HG02852 (cell line): ENCODE data around the gene TMEM80.
"Not testable (repeated sequence)": the region's sequence is repeated elsewhere in the genome, so short reads cannot be mapped to it uniquely, and the experiment has no call there.

ENCODE experiments used
- ATAC-seq: cut with Tn5 transposase; IDR thresholded peaks from one replicate; pipeline ENCODE4 v1.9.1; 2021; ENCODE audit warnings: mild to moderate bottlenecking, moderate library complexity; ENCODE audit not compliant: unreplicated experiment

Gene TMEM80

GRCh38 chr11:679271-680207, 16.1 kb upstream of the TMEM80 start:
- no peak for ATAC-seq

DNA sequence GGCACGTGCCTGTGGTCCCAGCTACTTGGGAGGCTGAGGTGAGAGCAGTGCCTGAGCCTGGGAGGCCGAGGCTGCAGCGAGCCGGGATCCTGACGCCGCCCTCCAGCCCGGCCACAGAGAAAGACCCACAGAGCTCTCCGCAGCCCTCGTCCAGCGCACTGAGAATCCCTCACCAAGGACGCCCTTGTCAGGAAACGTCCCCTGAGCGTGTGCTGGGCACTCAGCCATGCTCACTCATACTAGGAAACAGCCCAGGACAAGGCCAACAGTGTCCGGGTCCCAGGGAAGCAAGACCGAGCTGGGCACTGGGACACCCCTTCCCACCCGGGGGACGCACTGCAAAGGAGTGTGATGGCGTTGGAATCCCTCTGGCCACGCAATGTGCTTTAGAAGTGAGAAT, 15.1 kb upstream of the TMEM80 start:
- ATAC-seq = no peak

GRCh38 chr11:680970-681369, 14.6 kb upstream of the TMEM80 start:
- no peak for ATAC-seq

DNA sequence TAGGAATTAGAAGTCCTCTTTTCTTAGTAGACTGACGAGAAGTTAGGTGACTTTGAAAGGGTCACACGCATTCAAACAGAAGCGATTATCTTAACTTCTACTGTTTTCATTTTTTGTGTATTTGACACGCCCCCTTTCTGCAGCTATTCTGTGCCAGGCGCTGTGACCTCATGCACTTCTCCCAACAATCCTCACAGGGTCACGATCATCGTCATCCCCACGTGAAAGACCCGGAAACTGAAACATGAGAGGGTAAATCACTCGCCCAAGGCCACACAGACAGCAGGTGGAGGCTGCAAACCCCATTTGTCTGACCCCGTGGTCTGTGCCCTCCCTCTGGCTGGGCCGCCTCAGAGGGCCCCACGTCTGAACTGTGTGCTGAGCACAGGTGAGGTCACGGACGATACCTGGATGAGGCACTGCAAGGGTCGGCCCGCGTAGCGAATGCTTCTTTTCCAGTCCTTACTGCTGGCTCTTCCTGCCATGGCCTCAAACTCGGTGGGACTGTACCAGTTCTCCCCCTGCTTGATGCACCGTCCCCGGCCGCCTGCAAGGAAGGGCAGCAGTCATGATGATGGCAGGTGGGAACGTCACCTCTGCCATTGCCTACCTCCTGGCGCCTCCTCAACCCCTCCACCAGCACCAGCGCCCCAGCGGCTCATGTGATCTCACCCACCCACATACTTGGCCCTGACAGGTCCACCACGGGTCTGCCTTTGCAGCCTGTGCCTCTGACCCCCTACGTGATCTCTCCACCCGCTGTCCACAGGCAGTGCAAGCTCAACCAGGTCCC, 9.0 kb upstream of the TMEM80 start:
- ATAC-seq = no peak

GRCh38 chr11:687751-688150, 7.9 kb upstream of the TMEM80 start:
- no peak for ATAC-seq

- ATAC-seq = no peak
These were observed 6.9 kb upstream of the TMEM80 start for GRCh38 chr11:688681-689080.

DNA sequence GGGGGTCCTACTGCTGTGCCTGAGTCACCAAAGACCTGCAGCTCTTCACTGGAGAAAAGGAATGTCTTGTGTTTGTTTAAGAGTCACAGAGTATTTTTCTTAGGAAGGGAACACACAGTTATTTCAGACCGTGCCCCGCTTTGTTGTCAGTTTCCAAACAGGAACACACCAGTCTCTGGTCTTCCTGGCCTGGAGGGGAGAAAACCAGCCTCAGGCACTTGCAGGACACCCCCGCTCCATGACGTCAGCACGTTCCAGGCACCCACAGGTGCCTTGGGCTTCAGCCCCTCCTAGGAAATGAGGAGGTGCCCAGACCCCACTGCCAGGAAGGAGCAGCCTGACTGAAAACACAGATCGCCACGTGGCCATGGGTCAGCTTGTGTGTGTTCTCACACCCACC, 6.0 kb upstream of the TMEM80 start:
- no peak for ATAC-seq

DNA sequence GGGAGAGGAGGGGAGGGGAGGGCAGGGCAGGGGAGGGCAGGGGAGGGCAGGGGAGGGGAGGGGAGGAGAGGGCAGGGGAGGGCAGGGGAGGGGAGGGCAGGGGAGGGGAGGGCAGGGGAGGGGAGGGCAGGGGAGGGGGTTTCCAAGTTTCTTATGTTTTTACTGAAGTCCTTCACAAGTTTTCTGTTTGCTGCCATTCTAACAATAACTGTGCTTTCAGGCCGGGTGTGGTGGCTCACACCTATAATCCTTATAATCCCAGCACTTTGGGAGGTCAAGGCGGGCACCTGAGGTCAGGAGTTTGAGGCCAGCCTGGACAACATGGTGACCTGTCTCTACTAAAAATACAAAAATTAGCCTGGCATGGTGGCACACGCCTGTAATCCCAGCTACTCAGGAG, 5.4 kb upstream of the TMEM80 start:
- not testable (repeated sequence) for ATAC-seq

DNA sequence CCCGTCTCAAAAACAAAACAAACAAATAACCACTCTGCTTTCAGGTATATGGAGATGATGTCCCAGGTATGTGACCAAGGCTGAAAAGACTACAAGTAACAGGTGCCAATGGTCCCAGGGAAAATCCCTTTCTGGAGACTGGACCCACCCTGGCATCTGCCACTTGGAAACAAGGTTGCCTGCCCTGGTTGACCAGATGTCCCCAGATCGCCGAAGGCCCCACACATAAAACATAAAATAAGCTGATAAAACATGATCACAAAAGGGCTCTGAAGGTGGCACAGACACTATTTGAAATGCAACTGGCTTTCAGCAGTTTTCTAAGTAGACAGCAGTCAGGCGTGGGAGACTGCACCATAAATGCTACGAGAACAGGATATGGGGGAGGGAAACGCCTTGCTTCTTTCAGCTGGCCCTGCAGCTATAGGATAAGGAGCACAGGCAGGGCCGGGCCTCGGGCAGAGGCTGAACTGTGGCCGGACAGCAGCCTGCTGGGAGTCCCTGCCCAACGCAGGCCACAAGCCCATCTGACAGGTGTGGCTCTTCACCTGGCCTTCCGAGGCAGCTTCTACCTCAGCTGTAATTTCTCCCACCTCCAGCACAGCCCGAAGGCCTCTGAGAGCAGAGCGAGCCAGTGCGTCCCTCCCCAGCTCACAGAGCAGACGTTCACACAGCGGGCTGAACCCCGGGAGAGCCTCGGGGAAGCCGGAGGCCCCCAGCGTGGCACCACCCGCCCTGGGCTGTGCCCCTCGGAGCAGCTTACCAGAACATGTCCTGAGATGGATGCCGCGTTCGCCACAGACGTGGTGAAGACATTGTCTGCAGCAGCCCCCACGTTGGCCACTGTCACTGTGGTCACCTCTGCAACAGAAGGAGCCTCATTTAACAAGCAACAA, 4.6 kb upstream of the TMEM80 start:
- ATAC-seq = no peak

- ATAC-seq = no peak
These were observed 3.7 kb upstream of the TMEM80 start for GRCh38 chr11:691710-692590.

GRCh38 chr11:692824-693414, 2.7 kb upstream of the TMEM80 start:
- ATAC-seq = no peak

DNA sequence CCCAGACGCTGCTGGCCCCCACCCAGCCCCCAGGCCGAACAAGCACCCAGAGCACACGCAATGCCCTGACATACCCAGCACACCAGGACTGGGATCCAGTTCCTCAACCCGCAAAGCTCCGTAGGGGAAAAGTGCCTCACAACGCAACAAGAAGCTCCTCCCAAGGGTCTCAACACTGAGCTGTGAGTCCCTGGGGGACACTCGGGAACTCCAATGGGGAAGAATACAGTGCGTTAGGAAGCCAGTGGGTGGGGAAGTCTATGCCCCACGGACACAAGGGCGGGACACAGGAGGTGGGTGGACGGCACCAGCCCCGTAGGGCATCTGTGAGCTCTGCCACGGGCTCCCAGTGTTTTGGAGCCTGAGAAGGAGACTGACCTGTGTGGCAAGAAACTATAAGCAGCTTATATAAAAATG, 2.2 kb upstream of the TMEM80 start:
- ATAC-seq = no peak

DNA sequence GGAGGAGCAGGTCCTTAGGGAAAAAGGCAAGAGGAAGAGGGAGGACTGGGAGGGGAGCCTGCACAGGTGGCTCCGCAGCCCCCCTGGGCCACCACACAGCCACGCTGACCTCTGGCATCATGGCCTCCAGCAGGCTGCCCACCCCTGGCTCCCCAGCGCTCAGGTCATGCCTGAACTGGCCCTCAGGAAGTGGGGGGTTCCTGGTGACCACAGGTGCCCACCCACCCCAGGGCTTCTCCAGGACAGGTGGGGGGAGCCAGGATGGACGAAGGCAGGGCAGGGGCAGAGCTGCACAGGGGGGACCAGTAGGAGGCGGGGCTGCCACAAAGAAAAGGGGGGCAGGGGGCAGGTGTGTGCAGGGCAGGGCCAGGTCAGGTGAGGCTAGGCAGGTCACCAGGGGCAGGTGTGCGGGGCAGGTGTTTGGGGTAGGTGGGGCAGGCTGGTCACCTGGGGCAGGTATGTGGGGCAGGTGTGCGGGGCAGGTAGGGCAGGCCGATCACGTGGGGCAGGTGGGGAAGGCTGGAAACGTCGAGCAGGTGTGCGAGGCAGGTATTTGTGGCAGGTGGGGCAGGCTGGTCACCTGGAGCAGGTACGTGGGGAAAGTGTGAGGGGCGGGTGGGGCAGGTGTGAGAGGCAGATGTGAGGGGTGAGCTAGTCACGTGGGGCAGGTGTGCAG, 1.6 kb upstream of the TMEM80 start:
- ATAC-seq = no peak

- ATAC-seq = peak; percentile 73
These were observed 891 bp upstream of the TMEM80 start, which contains the start of gene DEAF1 for GRCh38 chr11:694563-695287. TSS of gene DEAF1 (minus strand) at chr11:695222. CDS start at chr11:695047, 175 bp downstream.

DNA sequence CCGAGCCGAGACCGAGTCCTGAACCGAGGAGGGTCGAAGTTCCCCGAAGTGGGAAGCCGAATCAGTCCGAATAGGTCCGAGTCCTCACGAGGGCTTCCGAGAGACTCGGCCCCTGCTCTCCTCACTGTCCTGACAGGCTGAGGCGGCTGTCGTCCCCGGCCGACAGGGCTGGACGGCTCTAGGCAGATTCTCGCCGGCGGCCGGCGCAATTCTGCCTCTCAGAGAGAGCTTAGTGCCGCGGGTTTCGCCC, 403 bp upstream of the TMEM80 start:
- no peak for ATAC-seq

DNA sequence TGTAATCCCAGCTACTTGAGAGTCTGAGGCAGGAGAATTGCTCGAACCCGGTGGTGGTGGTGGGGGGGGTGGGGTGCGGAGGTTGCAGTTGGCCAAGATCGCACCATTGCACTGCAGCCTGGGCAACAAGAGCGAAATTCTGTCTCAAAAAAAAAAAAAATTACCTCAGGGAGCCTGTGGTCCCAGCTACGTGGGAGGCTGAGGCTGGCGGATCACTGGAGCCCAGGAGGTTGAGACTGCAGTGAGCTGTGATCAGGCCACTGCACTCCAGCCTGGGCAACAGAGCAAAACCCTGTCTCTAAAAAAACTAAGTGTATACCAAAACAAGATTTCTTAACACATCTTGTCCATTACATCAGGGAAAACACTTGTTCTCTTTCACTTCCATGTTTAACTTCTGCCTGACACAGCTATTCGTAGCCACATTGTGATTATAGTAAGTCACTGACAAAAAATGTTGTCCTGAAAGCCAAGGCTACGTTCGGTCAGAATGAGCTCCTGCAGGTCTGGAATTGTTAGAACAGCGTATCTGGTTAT, 1.4 kb downstream of the TMEM80 start:
- no peak for ATAC-seq

GRCh38 chr11:697811-698311, 2.2 kb downstream of the TMEM80 start:
- ATAC-seq = no peak

DNA sequence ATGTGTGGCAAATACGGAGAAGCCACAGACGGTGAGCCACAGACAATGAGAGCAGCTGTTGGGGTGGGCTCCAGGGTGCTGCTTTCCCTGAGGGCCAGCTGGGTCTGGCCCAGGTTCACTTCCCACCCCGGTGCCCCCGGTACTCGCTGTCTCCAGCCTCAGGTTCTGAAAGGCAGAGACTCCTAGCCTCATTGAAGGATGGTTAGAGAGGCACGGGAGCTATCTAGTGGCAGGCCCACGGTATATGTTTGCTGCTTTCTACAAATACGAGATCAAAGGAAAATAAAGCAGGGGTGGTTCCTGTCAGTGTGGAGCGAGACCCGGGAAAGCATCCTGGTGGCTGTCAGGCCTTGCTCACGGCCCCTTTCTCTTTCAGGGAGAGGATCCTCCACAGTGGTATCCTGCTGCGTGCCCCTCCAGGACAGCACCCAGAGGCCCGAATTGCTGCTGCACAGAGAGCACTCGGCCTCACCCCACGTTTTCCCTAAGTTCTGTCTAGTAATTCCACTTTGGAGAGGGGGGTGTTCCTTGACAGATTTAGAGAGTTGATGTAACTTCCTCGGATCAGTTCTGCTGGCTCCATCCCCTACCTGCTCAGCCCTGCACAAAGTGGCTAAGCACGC, 3.0 kb downstream of the TMEM80 start:
- no peak for ATAC-seq
